K562 (cell line): ENCODE measurements around the gene GJA9. TPM values are rescaled to one million over a fixed set of nuclear protein-coding genes. Genes with fewer than 3 reads are reported as not detected.

ENCODE experiments used
- ATAC-seq: fragments of 200-7000 bp; cut with Tn5 transposase; 3 replicates; pipeline ENCODE4 v1.9.1; 2020; ENCODE audit warnings: moderate library complexity
- BruUV-seq: library from RNA; stranded (reverse); fragments of 400-500 nt; replicated peaks from 2 replicates; lab custom pipeline; 2021; lab: Mats Ljungman, UMichigan
- CTCF ChIA-PET: fragments of 300-600 bp; formaldehyde crosslinking; extraction: SDS; loops from one replicate; lab custom pipeline; 2021; ENCODE audit warnings: low intra/inter-chr PET ratio; lab: Yijun Ruan, JAX
- POLR2A ChIA-PET: fragments of 300-600, 350-650 bp; sonication (Branson Sonifier 250); formaldehyde crosslinking; extraction: SDS; loops from one replicate; lab custom pipeline; 2021; ENCODE audit warnings: antibody characterized with exemption, inconsistent platforms; lab: Yijun Ruan, JAX
- DNase-seq, 4 experiments: peaks; one replicate each; pipeline versions ENCODE4 v3.0.0 to v3.0.0-alpha.2; 2011 to 2018; ENCODE audit warnings: low spot score in 3 of 4, mixed read lengths in 3 of 4; ENCODE audit errors: extremely low read depth in 1 of 4
- FAIRE-seq: peaks from 2 replicates; lab custom pipeline; 2011; peaks lifted over from hg19 to GRCh38; lab: Jason Lieb, UNC
- H2AFZ ChIP-seq: 2 replicates; pipeline ENCODE4 v1.6.0; 2011; ENCODE audit warnings: low read depth, low read length, control low read depth, inconsistent platforms
- H3K27ac ChIP-seq: fragments of 200-600 bp; 3 replicates; pipeline ENCODE4 v1.8.0; 2011; ENCODE audit warnings: low read depth, mild to moderate bottlenecking, control low read depth, inconsistent platforms, low read length, moderate library complexity, mixed read lengths; ENCODE audit errors: extremely low read depth
- H3K27me3 ChIP-seq, 2 experiments: fragments of 300-600 bp in 1 of 2; 2 replicates in 1 of 2; 3 replicates in 1 of 2; pipeline versions ENCODE4 v1.6.0 to v1.8.0; 2011; ENCODE audit warnings: inconsistent platforms in 2 of 2, low read length in 2 of 2, mild to moderate bottlenecking in 1 of 2, mixed read lengths in 1 of 2, moderate library complexity in 1 of 2; ENCODE audit not compliant: control insufficient read depth in 2 of 2, insufficient read depth in 2 of 2
- H3K36me3 ChIP-seq: fragments of 300-600 bp; 3 replicates; pipeline ENCODE4 v1.8.0; 2011; ENCODE audit warnings: mild to moderate bottlenecking, low read length, inconsistent platforms; ENCODE audit not compliant: control insufficient read depth, insufficient read depth
- H3K4me1 ChIP-seq, 2 experiments: fragments of 200-600 bp in 1 of 2; replicated peaks in 1 of 2; 2 replicates in 1 of 2; 3 replicates in 1 of 2; pipeline versions ENCODE4 v1.5.1 to v1.8.0; 2011; ENCODE audit warnings: inconsistent platforms in 2 of 2, low read length in 2 of 2, mild to moderate bottlenecking in 1 of 2, mixed read lengths in 1 of 2, moderate library complexity in 1 of 2; ENCODE audit not compliant: control insufficient read depth in 2 of 2, insufficient read depth in 2 of 2
- H3K4me2 ChIP-seq: 2 replicates; pipeline ENCODE4 v1.6.1; 2011; ENCODE audit warnings: low read length, control low read depth, inconsistent platforms, mixed read lengths; ENCODE audit not compliant: insufficient read depth
- H3K4me3 ChIP-seq: fragments of 200-600 bp; sonication (generic), shearing (Covaris generic); 2 replicates; pipeline ENCODE4 v1.5.1; 2016; ENCODE audit warnings: control low read depth, inconsistent platforms
- H3K79me2 ChIP-seq: fragments of 200-600 bp; 3 replicates; pipeline ENCODE4 v1.8.0; 2011; ENCODE audit warnings: low read length, inconsistent platforms; ENCODE audit not compliant: control insufficient read depth, insufficient read depth
- H3K9ac ChIP-seq, 2 experiments: 2 replicates each; pipeline versions ENCODE4 v1.6.0 to v1.6.1; 2011; ENCODE audit warnings: low read depth in 2 of 2, low read length in 2 of 2, control low read depth in 1 of 2, inconsistent platforms in 1 of 2, mild to moderate bottlenecking in 1 of 2, mixed read lengths in 1 of 2; ENCODE audit not compliant: insufficient read depth in 1 of 2
- H3K9me1 ChIP-seq: one replicate; pipeline ENCODE4 v1.6.0; 2011; ENCODE audit warnings: inconsistent platforms, mild to moderate bottlenecking, low read length, moderate library complexity; ENCODE audit not compliant: control insufficient read depth, insufficient read depth
- H3K9me3 ChIP-seq: replicated peaks from 2 replicates; pipeline ENCODE4 v1.5.1; 2011; ENCODE audit warnings: low read depth, low read length, inconsistent platforms; ENCODE audit not compliant: control insufficient read depth, insufficient read depth
- H4K20me1 ChIP-seq: replicated peaks from 2 replicates; pipeline ENCODE4 v1.6.1; 2011; ENCODE audit warnings: low read length, inconsistent platforms, mixed read lengths; ENCODE audit not compliant: control insufficient read depth, insufficient read depth
- CHD1 ChIP-seq: fragments of 200-600 bp; sonication (generic); IDR thresholded peaks from one replicate; pipeline ENCODE4 v1.6.1; 2012; ENCODE audit warnings: mild to moderate bottlenecking, moderate library complexity, low read length, inconsistent platforms
- E2F6 ChIP-seq, 2 experiments: IDR thresholded peaks; 2 replicates each; pipeline ENCODE4 v1.6.1; 2011; ENCODE audit warnings: borderline replicate concordance in 1 of 2, control low read depth in 1 of 2, low read depth in 1 of 2, low read length in 1 of 2, mild to moderate bottlenecking in 1 of 2, mixed read lengths in 1 of 2, moderate library complexity in 1 of 2; ENCODE audit not compliant: insufficient read depth in 1 of 2, insufficient read length in 1 of 2, poor library complexity in 1 of 2, severe bottlenecking in 1 of 2; ENCODE audit errors: extremely low read depth in 1 of 2
- HDAC1 ChIP-seq, 2 experiments: fragments of 450-650 bp; IDR thresholded peaks; 2 replicates each; pipeline ENCODE4 v1.6.1; 2016 to 2017; ENCODE audit warnings: inconsistent platforms in 1 of 2, mild to moderate bottlenecking in 1 of 2, moderate library complexity in 1 of 2
- HIVEP1 ChIP-seq: fragments of 250-450 bp; sonication (Bioruptor Pico); IDR thresholded peaks from 2 replicates; pipeline ENCODE4 v1.4.0; 2020; ENCODE audit warnings: mild to moderate bottlenecking
- LEF1 ChIP-seq: fragments of 450-650 bp; IDR thresholded peaks from 2 replicates; pipeline ENCODE4 v1.6.1; 2016; ENCODE audit warnings: mild to moderate bottlenecking
- NR2C2 ChIP-seq, 2 experiments: fragments of 200-800 bp in 1 of 2; sonication (Bioruptor generic) in 1 of 2; sonication (generic) in 1 of 2; formaldehyde crosslinking in 1 of 2; IDR thresholded peaks; 2 replicates each; pipeline versions ENCODE4 v1.6.1 to v1.8.0; 2016 to 2022; ENCODE audit warnings: mild to moderate bottlenecking in 1 of 2, missing compliant biosample characterization in 1 of 2, missing genetic modification characterization in 1 of 2, missing genetic modification reagents in 1 of 2
- PCBP1 ChIP-seq: fragments of 200-400 bp; formaldehyde crosslinking; IDR thresholded peaks from 2 replicates; pipeline ENCODE4 v1.6.1; 2018; ENCODE audit warnings: mild to moderate bottlenecking, low read depth, low read length; ENCODE audit not compliant: poor library complexity, severe bottlenecking
- PHB ChIP-seq: fragments of 250-450 bp; sonication (Bioruptor Pico); IDR thresholded peaks from 2 replicates; pipeline ENCODE4 v1.5.0; 2021
- RBBP5 ChIP-seq: fragments of 200-600 bp; sonication (generic); IDR thresholded peaks from 2 replicates; pipeline ENCODE4 v1.6.1; 2012; ENCODE audit warnings: borderline replicate concordance, mild to moderate bottlenecking, low read length, control low read depth, inconsistent platforms; ENCODE audit not compliant: insufficient read depth, poor library complexity, severe bottlenecking
- ZBTB11 ChIP-seq, 3 experiments: fragments of 200-800 bp in 1 of 3; fragments of 250-450 bp in 1 of 3; fragments of 450-650 bp in 1 of 3; sonication (Bioruptor Pico) in 1 of 3; sonication (Bioruptor generic) in 1 of 3; formaldehyde crosslinking in 1 of 3; IDR thresholded peaks; 2 replicates each; pipeline versions ENCODE4 v1.6.1 to v1.8.0; 2016 to 2022; ENCODE audit warnings: mild to moderate bottlenecking in 2 of 3, missing genetic modification characterization in 2 of 3, missing compliant biosample characterization in 1 of 3, moderate library complexity in 1 of 3
- ZNF217 ChIP-seq: sonication (generic); formaldehyde crosslinking; IDR thresholded peaks from 2 replicates; pipeline ENCODE4 v1.8.0; 2022; ENCODE audit warnings: mild to moderate bottlenecking, missing genetic modification reagents
- WGBS: fragments of 100-300 bp; shearing (Covaris generic); methylation state at CpG from one replicate; pipeline ENCODE4 v1.1.6; 2016; ENCODE audit warnings: low coverage, mixed read lengths; ENCODE audit not compliant: insufficient coverage; ENCODE audit errors: missing lambda C conversion rate; 5-methylcytosine and 5-hydroxymethylcytosine counted together
- in situ Hi-C: fragments of 300-500 bp; cut with MboI; formaldehyde crosslinking; loops from 4 replicates; pipeline ENCODE4 v1.15.0; 2018; ENCODE audit warnings: inconsistent platforms, mixed read lengths
- intact Hi-C: fragments of 100-400 bp; cut with micrococcal nuclease; formaldehyde crosslinking; loops from 2 replicates; pipeline ENCODE4 v1.14.2; 2022
- polyA plus RNA-seq, 8 experiments: library from polyadenylated mRNA; depleted of rRNA in 4 of 8; stranded (reverse) in 5 of 8; unstranded in 3 of 8; fragments of >200 nt; fragmentation: Nextera tagmentation in 2 of 8; fragmentation: Illumina TruSeq in 1 of 8; extraction: Ambion mirVana in 2 of 8; extraction: Trizol in 1 of 8; gene quantifications; 2 replicates each; pipeline versions ENCODE4 v1.2.1 to v1.2.3, GENCODE V29; 2011 to 2014; ENCODE audit warnings: inconsistent platforms in 1 of 8, missing spikeins in 1 of 8
- total RNA-seq, 7 experiments: library from RNA; depleted of rRNA in 6 of 7; stranded (reverse); fragments of >200 nt in 6 of 7; fragmentation: Illumina TruSeq in 2 of 7; extraction: Trizol in 2 of 7; gene quantifications; 2 replicates each; pipeline versions ENCODE4 v1.2.1 to v1.2.3, GENCODE V29; 2011 to 2021; ENCODE audit warnings: low replicate concordance in 1 of 7

GJA9 gene
- total and polyA plus RNA-seq, 9 of the 15 experiments (the other 6 are each of a cell fraction or from before 2014, with no cell fraction given) = not detected

- Histone ChIP-seq H3K79me2 (peaks cover 28% of the 10 kb centered on the region), H3K9me3 (no peaks in the 10 kb centered on the region), H2AFZ (peak overlapping the region; percentile 50; the same call in 1 of the 2 replicates), H3K4me3 (peak overlapping the region; percentile 66), H3K4me2 (peak overlapping the region; percentile 80), H3K27ac (peak overlapping the region; percentile 12; the same call in 1 of the 3 replicates), H4K20me1 (no peaks in the 10 kb centered on the region; the same call in 1 of the 2 replicates), H3K4me1 (peaks cover 15 to 22% of the 10 kb centered on the region in 2 experiments; a peak in 4 of 5 replicates), H3K27me3 (no peaks in the 10 kb centered on the region), H3K36me3 (peaks cover 46% of the 10 kb centered on the region), H3K9me1 (no peaks in the 10 kb centered on the region), H3K9ac (peak overlapping the region; percentile 57 to 94)
- intact Hi-C loops (loop anchor here (1.0 to 5.0 kb wide), 2 partner anchors 105 to 228 kb away; no protein-coding TSS in a partner anchor), in situ Hi-C loops (no loop called here)
- under 1% methylated on average over 27 of the region's 51 CpGs for WGBS
- CTCF ChIA-PET = no interaction called here
- FAIRE-seq = peak; percentile 60
- DNase-seq = peak; percentile 54 to 58 (median 57)
- peak; percentile 54 for ATAC-seq
- POLR2A ChIA-PET = interaction anchor here (0.6 to 4.4 kb wide), 2 partner anchors 12 to 14 kb away, joined by 5 to 22 read pairs; partner anchors contain the start of gene MYCBP
- BruUV-seq = no TSS peak
- 0 out of 2 replicates have a peak, but pooled peaks have one; percentile 67 for TF ChIP-seq PHB (CRISPR knock-in tag)
- peak in 1 of 3 experiments; percentile 11; a peak in 1 of 6 replicates for TF ChIP-seq ZBTB11 (CRISPR knock-in tag; IDR thresholded peaks at IDR 0.05)
- TF ChIP-seq NR2C2 (CRISPR knock-in tag; IDR thresholded peaks at IDR 0.05) = no peak
- no peak for TF ChIP-seq NR2C2 (tag; IDR thresholded peaks at IDR 0.05)
- TF ChIP-seq LEF1 = no peak
- peak; percentile 77 for TF ChIP-seq RBBP5
- peak; percentile 3 for TF ChIP-seq PCBP1
- TF ChIP-seq HIVEP1 = 0 out of 2 replicates have a peak, but pooled peaks have one; percentile 31
- no peak for TF ChIP-seq ZNF217 (CRISPR knock-in tag)
- peak; percentile 58 for TF ChIP-seq CHD1
- peak in 1 of 2 experiments; percentile 63; a peak in 1 of 4 replicates for TF ChIP-seq HDAC1 (IDR thresholded peaks at IDR 0.05)
- TF ChIP-seq E2F6 (IDR thresholded peaks at IDR 0.05; ENCODE audit: borderline replicate concordance in 1 of 2, extremely low read depth in 1 of 2, insufficient read depth in 1 of 2, insufficient read length in 1 of 2, low read depth in 1 of 2, low read length in 1 of 2, poor library complexity in 1 of 2, severe bottlenecking in 1 of 2) = peak in 1 of 2 experiments; percentile 16
These were observed 22.4 kb downstream of the GJA9 start for GRCh38 chr1:38858833-38859560.
